ENCODE results near the gene RBM33.

DNA sequence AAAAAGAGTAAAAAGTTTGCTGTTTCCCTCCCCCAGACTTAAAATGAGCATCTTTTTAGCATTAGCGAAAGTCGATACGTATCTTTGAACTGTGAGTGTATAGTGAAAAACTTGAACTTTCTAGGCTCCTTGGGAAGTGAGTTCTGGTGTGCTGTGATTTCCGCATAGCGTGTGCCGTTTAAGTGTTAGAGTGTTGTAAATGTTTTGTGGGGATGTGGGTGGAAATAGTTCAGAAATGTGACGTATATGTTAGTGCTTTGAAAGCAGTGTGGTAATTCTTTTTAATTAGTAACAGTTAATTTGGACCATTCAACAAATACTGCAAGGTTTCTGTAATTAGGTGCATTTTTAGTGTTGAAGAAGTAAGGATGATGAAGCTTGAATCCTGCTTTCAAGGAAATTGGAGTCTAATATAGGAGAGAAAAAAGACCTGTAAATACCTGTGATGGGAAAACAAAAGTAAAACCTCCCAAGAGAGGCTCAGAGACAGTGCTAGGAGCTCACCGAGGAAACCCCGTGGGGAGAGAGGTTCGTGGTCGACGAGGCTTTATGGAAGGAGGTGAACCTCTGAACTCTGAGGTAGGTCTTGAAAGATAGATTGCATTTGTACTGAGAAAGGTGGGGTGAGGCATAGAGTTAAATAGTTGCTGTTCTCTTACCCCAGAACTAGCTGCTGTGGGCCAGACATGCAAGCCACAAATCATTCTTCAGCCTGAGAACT, 40.8 kb downstream of the RBM33 start:
- TF ChIP-seq CTCF (IDR thresholded peaks at IDR 0.05; ENCODE audit: low read length) (no peak), EZH2 (IDR thresholded peaks at IDR 0.05; ENCODE audit: borderline replicate concordance, low read length) (no peak)
